ENCODE measurements around the gene RAC2. TPM values are rescaled to one million over a fixed set of nuclear protein-coding genes. Genes with fewer than 3 reads are reported as not detected.

Gene RAC2
- total RNA-seq, 1 donor from 2014 or later = 51.9 TPM

- DNase-seq (ENCODE audit: low read depth) = no peak
- TF ChIP-seq, protein P1, sequence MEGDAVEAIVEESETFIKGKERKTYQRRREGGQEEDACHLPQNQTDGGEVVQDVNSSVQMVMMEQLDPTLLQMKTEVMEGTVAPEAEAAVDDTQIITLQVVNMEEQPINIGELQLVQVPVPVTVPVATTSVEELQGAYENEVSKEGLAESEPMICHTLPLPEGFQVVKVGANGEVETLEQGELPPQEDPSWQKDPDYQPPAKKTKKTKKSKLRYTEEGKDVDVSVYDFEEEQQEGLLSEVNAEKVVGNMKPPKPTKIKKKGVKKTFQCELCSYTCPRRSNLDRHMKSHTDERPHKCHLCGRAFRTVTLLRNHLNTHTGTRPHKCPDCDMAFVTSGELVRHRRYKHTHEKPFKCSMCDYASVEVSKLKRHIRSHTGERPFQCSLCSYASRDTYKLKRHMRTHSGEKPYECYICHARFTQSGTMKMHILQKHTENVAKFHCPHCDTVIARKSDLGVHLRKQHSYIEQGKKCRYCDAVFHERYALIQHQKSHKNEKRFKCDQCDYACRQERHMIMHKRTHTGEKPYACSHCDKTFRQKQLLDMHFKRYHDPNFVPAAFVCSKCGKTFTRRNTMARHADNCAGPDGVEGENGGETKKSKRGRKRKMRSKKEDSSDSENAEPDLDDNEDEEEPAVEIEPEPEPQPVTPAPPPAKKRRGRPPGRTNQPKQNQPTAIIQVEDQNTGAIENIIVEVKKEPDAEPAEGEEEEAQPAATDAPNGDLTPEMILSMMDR (conservative IDR thresholded peaks at IDR 0.05; ENCODE audit: low read depth, low read length) = no peak
- H3K4me3 ChIP-seq (ENCODE audit: low read depth, low read length) = no peak overlapping the region
Observed at GRCh38 chr22:37224757-37225420, 19.2 kb downstream of the RAC2 start.

- TF ChIP-seq, protein P1 (conservative IDR thresholded peaks at IDR 0.05; ENCODE audit: low read depth, low read length) = no peak
- no peak for DNase-seq (ENCODE audit: low read depth)
- H3K4me3 ChIP-seq (ENCODE audit: low read depth, low read length) = no peak overlapping the region
Observed at GRCh38 chr22:37223965-37224551, 20.0 kb downstream of the RAC2 start.

- no peak overlapping the region for H3K4me3 ChIP-seq (ENCODE audit: low read depth, low read length)
- TF ChIP-seq, protein P1 (conservative IDR thresholded peaks at IDR 0.05; ENCODE audit: low read depth, low read length) = no peak
- no peak for DNase-seq (ENCODE audit: low read depth)
Observed at GRCh38 chr22:37222440-37222971, 21.6 kb downstream of the RAC2 start.

- DNase-seq (ENCODE audit: low read depth) = no peak
- TF ChIP-seq, protein P1 (conservative IDR thresholded peaks at IDR 0.05; ENCODE audit: low read depth, low read length) = no peak
- H3K4me3 ChIP-seq (ENCODE audit: low read depth, low read length) = no peak overlapping the region
Observed at GRCh38 chr22:37221424-37222333, 22.4 kb downstream of the RAC2 start.

- TF ChIP-seq, protein P1 (conservative IDR thresholded peaks at IDR 0.05; ENCODE audit: low read depth, low read length) = no peak
- H3K4me3 ChIP-seq (ENCODE audit: low read depth, low read length) = no peak overlapping the region
- DNase-seq (ENCODE audit: low read depth) = no peak
Observed at GRCh38 chr22:37220543-37220981, 23.5 kb downstream of the RAC2 start.

DNA sequence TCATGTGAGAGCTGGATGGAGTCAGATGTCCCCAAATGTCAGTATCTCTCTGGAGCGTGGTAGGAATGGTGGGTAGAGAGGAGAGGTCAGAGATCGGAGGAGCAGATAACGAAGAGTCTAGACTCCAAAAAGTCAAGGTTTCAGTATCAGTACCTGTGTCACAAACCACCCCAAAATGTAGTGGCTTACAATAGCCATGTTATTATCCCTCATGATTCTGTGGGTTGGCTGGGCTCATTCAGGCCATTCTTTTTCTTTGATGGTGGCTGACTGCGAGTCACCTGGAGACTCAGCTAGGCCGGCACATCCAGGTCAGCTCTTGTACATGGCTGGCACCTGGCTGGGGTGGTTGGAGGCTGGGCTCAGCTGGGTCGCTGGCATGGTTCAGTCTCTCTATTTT, 24.5 kb downstream of the RAC2 start:
- H3K4me3 ChIP-seq (ENCODE audit: low read depth, low read length) = no peak overlapping the region
- TF ChIP-seq, protein P1 (conservative IDR thresholded peaks at IDR 0.05; ENCODE audit: low read depth, low read length) = no peak
- DNase-seq (ENCODE audit: low read depth) = no peak
